Esophagus muscularis mucosa (tissue), 4 donors: ENCODE results near the gene VKORC1L1. TPM values are rescaled to one million over a fixed set of nuclear protein-coding genes. Genes with fewer than 3 reads are reported as not detected.
"Not testable (repeated sequence)": the region's sequence is repeated elsewhere in the genome, so short reads cannot be mapped to it uniquely, and the experiment has no call there.

Source experiments
- DNase-seq: peaks from one replicate; pipeline ENCODE4 v3.0.0-alpha.2; 2017; ENCODE audit errors: extremely low spot score
- H3K27ac ChIP-seq, 4 donors: fragments of 200-600 bp; sonication (generic); replicated peaks in 1 of 4; 1 replicate in 3 of 4; 2 replicates in 1 of 4; pipeline ENCODE4 v1.5.1; 2016 to 2019; ENCODE audit warnings: mild to moderate bottlenecking in 1 of 4
- H3K27me3 ChIP-seq, 4 donors: fragments of 200-600 bp; sonication (generic); one replicate each; pipeline versions ENCODE4 v1.5.1 to v1.6.0; 2016 to 2019
- H3K36me3 ChIP-seq, 4 donors: fragments of 200-600 bp; sonication (generic); one replicate each; pipeline ENCODE4 v1.5.1; 2016 to 2019
- H3K4me1 ChIP-seq, 4 donors: fragments of 200-600 bp; sonication (generic); one replicate each; pipeline ENCODE4 v1.5.1; 2016 to 2019
- H3K4me3 ChIP-seq, 4 donors: fragments of 200-600 bp; sonication (generic); 1 replicate in 2 of 4; 2 replicates in 2 of 4; pipeline ENCODE4 v1.5.1; 2016 to 2019; ENCODE audit warnings: mild to moderate bottlenecking in 4 of 4, moderate library complexity in 1 of 4
- H3K9me3 ChIP-seq, 4 donors: fragments of 200-600 bp; sonication (generic); 1 replicate in 3 of 4; 2 replicates in 1 of 4; pipeline ENCODE4 v1.5.1; 2016 to 2019
- EP300 ChIP-seq: sonication (generic); formaldehyde crosslinking; IDR thresholded peaks from one replicate; pipeline ENCODE4 v1.6.1; 2017; ENCODE audit warnings: antibody characterized with exemption
- POLR2A ChIP-seq: fragments of 450-650 bp; IDR thresholded peaks from one replicate; pipeline ENCODE4 v1.6.1; 2017; ENCODE audit warnings: antibody characterized with exemption, moderate library complexity, mild to moderate bottlenecking, low read depth
- POLR2AphosphoS5 ChIP-seq, 2 donors: sonication (generic); formaldehyde crosslinking; IDR thresholded peaks; one replicate each; pipeline ENCODE4 v1.6.1; 2017; ENCODE audit warnings: antibody characterized with exemption in 2 of 2
- WGBS: methylation state at CpG from one replicate; pipeline ENCODE4 v1.1.5; 2018; 5-methylcytosine and 5-hydroxymethylcytosine counted together
- intact Hi-C: fragments of 100-400 bp; cut with DNase I; formaldehyde crosslinking; loops from one replicate; pipeline ENCODE4 v1.15.1; 2023
- total RNA-seq, 4 donors: library from RNA; depleted of rRNA; stranded (reverse); fragments of >200 nt; gene quantifications; one replicate each; pipeline versions ENCODE4 v1.1.0 to v1.2.1, GENCODE V29; 2016
- TF ChIP-seq, protein P1 (sequence below), 3 experiments: fragments of 200-600 bp in 2 of 3; fragments of 450-650 bp in 1 of 3; sonication (generic) in 2 of 3; IDR thresholded peaks; one replicate each; pipeline ENCODE4 v1.5.1; 2017 to 2019; ENCODE audit warnings: antibody characterized with exemption in 3 of 3, mild to moderate bottlenecking in 2 of 3, moderate library complexity in 1 of 3

VKORC1L1 gene
- total RNA-seq, 4 donors from 2014 or later, result 23.7 to 30.1 (median 26.1) TPM

- intact Hi-C loops, result no loop called here
- Histone ChIP-seq H3K9me3 (no peaks in the 10 kb centered on the region), H3K4me3 (no peak overlapping the region), H3K36me3 (no peaks in the 10 kb centered on the region), H3K27ac (no peak overlapping the region), H3K27me3 (no peaks in the 10 kb centered on the region), H3K4me1 (no peaks in the 10 kb centered on the region)
- 88% methylated on average over 4 of the region's 4 CpGs for WGBS
- TF ChIP-seq, protein P1, sequence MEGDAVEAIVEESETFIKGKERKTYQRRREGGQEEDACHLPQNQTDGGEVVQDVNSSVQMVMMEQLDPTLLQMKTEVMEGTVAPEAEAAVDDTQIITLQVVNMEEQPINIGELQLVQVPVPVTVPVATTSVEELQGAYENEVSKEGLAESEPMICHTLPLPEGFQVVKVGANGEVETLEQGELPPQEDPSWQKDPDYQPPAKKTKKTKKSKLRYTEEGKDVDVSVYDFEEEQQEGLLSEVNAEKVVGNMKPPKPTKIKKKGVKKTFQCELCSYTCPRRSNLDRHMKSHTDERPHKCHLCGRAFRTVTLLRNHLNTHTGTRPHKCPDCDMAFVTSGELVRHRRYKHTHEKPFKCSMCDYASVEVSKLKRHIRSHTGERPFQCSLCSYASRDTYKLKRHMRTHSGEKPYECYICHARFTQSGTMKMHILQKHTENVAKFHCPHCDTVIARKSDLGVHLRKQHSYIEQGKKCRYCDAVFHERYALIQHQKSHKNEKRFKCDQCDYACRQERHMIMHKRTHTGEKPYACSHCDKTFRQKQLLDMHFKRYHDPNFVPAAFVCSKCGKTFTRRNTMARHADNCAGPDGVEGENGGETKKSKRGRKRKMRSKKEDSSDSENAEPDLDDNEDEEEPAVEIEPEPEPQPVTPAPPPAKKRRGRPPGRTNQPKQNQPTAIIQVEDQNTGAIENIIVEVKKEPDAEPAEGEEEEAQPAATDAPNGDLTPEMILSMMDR (IDR thresholded peaks at IDR 0.05), result peak in 2 of 3 experiments; percentile 18 to 21
- no peak for TF ChIP-seq POLR2A
- TF ChIP-seq POLR2AphosphoS5 (IDR thresholded peaks at IDR 0.05), result no peak
- no peak for TF ChIP-seq EP300
- DNase-seq, result no peak
Measured at GRCh38 chr7:65840446-65840845, 32.4 kb upstream of the VKORC1L1 start.

GRCh38 chr7:65843616-65844015, 29.3 kb upstream of the VKORC1L1 start:
- intact Hi-C loops, result not testable (repeated sequence)

DNA sequence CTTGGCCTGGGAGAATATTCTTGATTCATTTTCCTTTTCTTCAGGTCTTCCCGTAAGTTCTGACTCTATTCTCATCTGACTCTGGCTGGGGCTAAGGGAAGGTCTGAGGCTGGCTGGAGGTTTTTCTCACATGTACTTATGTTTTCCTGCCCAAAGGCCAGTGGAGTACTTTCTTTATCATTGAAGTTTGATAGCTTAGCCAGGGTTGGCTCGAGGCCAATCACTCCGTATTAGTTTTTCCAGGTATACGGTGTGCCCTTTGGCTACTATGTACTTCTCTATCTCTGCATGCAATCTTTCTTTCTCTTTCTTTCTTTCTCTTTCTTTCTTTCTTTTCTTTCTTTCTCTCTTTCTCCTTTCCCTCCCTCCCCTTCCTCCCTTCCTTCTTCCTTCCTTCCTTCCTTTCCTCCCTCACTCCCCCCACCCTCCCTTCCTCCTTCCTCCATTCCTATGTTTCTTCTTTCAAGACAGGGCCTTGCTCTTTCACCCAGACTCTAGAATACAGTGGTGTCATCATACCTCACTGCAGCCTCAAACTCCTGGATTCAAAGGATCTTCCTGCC, 26.8 kb upstream of the VKORC1L1 start:
- Histone ChIP-seq H3K4me3 (no peak overlapping the region), H3K27me3 (no peaks in the 10 kb centered on the region), H3K27ac (no peak overlapping the region), H3K9me3 (no peaks in the 10 kb centered on the region), H3K36me3 (no peaks in the 10 kb centered on the region), H3K4me1 (no peaks in the 10 kb centered on the region)
- intact Hi-C loops, result no loop called here
- DNase-seq, result no peak
- TF ChIP-seq, protein P1 (IDR thresholded peaks at IDR 0.05), result no peak
- TF ChIP-seq POLR2AphosphoS5 (IDR thresholded peaks at IDR 0.05), result no peak
- TF ChIP-seq EP300, result no peak
- 64% methylated on average over 4 of the region's 4 CpGs for WGBS

More at GRCh38 chr7:65843616-65844015, 29.3 kb upstream of the VKORC1L1 start:
- not testable (repeated sequence) for H3K4me3 ChIP-seq, H3K27ac ChIP-seq, H3K4me1 ChIP-seq, H3K27me3 ChIP-seq, H3K9me3 ChIP-seq, H3K36me3 ChIP-seq, DNase-seq

GRCh38 chr7:65853426-65853825, 19.4 kb upstream of the VKORC1L1 start:
- 65% methylated on average over 3 of the region's 3 CpGs for WGBS
- H3K27me3 ChIP-seq, DNase-seq, H3K27ac ChIP-seq, H3K4me1 ChIP-seq, intact Hi-C loops, H3K9me3 ChIP-seq, H3K36me3 ChIP-seq, H3K4me3 ChIP-seq: not testable (repeated sequence)

- H3K4me3 ChIP-seq, intact Hi-C loops, H3K4me1 ChIP-seq, H3K36me3 ChIP-seq, H3K27me3 ChIP-seq, DNase-seq, H3K27ac ChIP-seq, H3K9me3 ChIP-seq: not testable (repeated sequence)
- WGBS, result 85% methylated on average over 7 of the region's 7 CpGs
Measured at GRCh38 chr7:65853892-65854291, 19.0 kb upstream of the VKORC1L1 start.

DNA sequence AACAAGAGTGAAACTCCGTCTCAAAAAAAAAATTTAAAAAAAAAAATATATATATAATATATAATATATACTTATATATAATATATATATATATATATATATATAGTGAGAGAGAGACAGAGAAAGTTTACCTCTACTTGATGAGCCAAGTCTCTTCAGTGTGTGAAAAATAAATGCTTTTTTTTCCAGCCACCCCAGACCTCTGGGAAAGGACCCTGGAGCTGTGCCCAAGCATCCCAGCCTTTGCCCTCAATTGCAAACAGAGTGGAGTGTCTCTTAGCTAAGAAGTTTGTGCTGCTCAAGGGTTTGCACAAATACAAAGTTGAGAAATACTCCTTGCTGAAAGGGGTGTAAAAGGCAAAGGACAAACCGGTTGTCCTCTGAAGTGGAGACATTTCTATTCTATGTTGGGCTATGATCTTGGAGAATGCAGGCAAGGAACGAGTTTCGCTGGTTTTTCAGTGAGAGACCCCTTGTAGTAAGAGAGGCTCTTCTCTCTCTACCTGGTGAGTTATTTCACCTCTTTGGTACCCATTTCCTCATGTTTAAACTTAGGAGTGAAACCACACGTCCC, 15.5 kb upstream of the VKORC1L1 start:
- H3K4me3 ChIP-seq, H3K9me3 ChIP-seq, DNase-seq, H3K4me1 ChIP-seq, H3K27ac ChIP-seq, intact Hi-C loops, H3K36me3 ChIP-seq, H3K27me3 ChIP-seq: not testable (repeated sequence)
- 66% methylated on average over 4 of the region's 5 CpGs for WGBS

- DNase-seq, H3K27me3 ChIP-seq, H3K4me1 ChIP-seq, H3K4me3 ChIP-seq, H3K27ac ChIP-seq, intact Hi-C loops, H3K36me3 ChIP-seq, H3K9me3 ChIP-seq: not testable (repeated sequence)
- WGBS, result over 99% methylated on average over 4 of the region's 4 CpGs
Measured at GRCh38 chr7:65858660-65859059, 14.2 kb upstream of the VKORC1L1 start.

- H3K27ac ChIP-seq, intact Hi-C loops, DNase-seq, H3K27me3 ChIP-seq, H3K36me3 ChIP-seq, H3K4me1 ChIP-seq, H3K9me3 ChIP-seq, H3K4me3 ChIP-seq: not testable (repeated sequence)
- 78% methylated on average over 3 of the region's 3 CpGs for WGBS
Measured at GRCh38 chr7:65866244-65866643, 6.6 kb upstream of the VKORC1L1 start.

DNA sequence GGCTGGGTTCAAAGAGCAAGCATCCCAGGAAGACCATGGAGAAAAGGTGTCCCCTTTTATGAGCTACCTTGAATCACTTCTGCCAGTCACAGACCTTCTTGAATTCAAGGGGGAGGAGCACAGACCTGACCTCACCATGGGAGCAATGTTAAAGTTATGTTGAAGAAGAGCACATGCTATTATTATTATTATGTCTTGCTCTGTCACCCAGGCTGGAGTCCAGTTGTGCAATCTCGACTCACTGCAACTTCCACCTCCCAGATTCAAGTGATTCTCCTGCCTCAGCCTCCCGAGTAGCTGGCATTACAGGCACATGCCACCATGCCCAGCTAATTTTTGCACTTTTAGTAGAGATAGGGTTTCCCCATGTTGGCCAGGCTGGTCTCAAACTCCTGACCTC, 5.2 kb upstream of the VKORC1L1 start:
- H3K4me3 ChIP-seq, H3K27ac ChIP-seq, H3K36me3 ChIP-seq, H3K27me3 ChIP-seq, intact Hi-C loops, DNase-seq, H3K9me3 ChIP-seq: not testable (repeated sequence)
- WGBS, result 92% methylated on average over 2 of the region's 2 CpGs
- peaks cover 5 to 11% (median 7%) of the 10 kb centered on the region in 4 donors for H3K4me1 ChIP-seq

DNA sequence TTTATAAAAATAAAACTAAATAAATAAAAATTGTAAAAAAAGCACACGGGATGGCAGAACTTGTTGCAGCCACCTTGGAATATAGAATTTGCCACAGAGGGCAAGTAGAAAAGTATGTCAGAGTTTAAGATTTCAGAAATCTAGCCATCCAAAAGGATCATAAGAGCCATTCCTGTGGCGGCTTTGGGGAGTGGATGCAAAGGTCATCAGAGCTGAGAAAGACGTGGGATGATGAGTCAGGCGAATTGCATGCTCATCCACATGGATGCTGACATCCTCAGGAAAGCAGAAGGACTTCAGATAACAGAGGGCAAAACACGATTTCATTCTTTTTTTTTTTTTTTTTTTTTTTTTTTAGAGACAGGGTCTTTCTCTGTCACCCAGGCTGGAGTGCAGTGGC, 3.6 kb upstream of the VKORC1L1 start:
- 69% methylated on average over 5 of the region's 5 CpGs for WGBS
- H3K27me3 ChIP-seq, DNase-seq, H3K4me3 ChIP-seq, H3K9me3 ChIP-seq, H3K36me3 ChIP-seq, H3K27ac ChIP-seq, intact Hi-C loops: not testable (repeated sequence)
- H3K4me1 ChIP-seq, result peaks cover 8 to 16% (median 12%) of the 10 kb centered on the region in 4 donors
